RWPE2 (cell line): ENCODE data around the gene HDAC8.

Source experiments
- ATAC-seq: fragments of 200-7000 bp; cut with Tn5 transposase; 3 replicates; pipeline ENCODE4 v1.9.1; 2021; ENCODE audit warnings: low read depth
- DNase-seq: peaks from one replicate; pipeline ENCODE4 v3.0.0-alpha.2; 2020; ENCODE audit warnings: low spot score
- H3K27ac ChIP-seq: fragments of 450-650 bp; 2 replicates; pipeline ENCODE4 v1.5.1; 2017; ENCODE audit warnings: mild to moderate bottlenecking; ENCODE audit not compliant: poor library complexity, severe bottlenecking
- H3K27me3 ChIP-seq: fragments of 250-450 bp; sonication (Bioruptor Pico); 2 replicates; pipeline ENCODE4 v1.5.1; 2021; ENCODE audit warnings: mild to moderate bottlenecking, moderate library complexity; ENCODE audit not compliant: insufficient read depth, poor library complexity, severe bottlenecking
- H3K36me3 ChIP-seq: fragments of 250-450 bp; sonication (Bioruptor Pico); 2 replicates; pipeline ENCODE4 v1.5.1; 2020; ENCODE audit warnings: low read depth, mild to moderate bottlenecking, moderate library complexity
- H3K4me1 ChIP-seq: fragments of 250-450 bp; sonication (Bioruptor Pico); 2 replicates; pipeline ENCODE4 v1.5.1; 2021; ENCODE audit warnings: mild to moderate bottlenecking, moderate library complexity; ENCODE audit not compliant: insufficient read depth, poor library complexity, severe bottlenecking
- H3K4me3 ChIP-seq: fragments of 250-450 bp; sonication (Bioruptor Pico); 2 replicates; pipeline ENCODE4 v1.5.1; 2021; ENCODE audit warnings: mild to moderate bottlenecking, moderate library complexity; ENCODE audit not compliant: severe bottlenecking
- H3K9me3 ChIP-seq: fragments of 250-450 bp; sonication (Bioruptor Pico); 2 replicates; pipeline ENCODE4 v1.5.1; 2021; ENCODE audit warnings: mild to moderate bottlenecking, moderate library complexity; ENCODE audit not compliant: severe bottlenecking
- TF ChIP-seq, protein P1 (sequence below): fragments of 450-650 bp; IDR thresholded peaks from one replicate; pipeline ENCODE4 v1.5.1; 2017; ENCODE audit warnings: mild to moderate bottlenecking, moderate library complexity; ENCODE audit not compliant: poor library complexity, severe bottlenecking

The HDAC8 gene

DNA sequence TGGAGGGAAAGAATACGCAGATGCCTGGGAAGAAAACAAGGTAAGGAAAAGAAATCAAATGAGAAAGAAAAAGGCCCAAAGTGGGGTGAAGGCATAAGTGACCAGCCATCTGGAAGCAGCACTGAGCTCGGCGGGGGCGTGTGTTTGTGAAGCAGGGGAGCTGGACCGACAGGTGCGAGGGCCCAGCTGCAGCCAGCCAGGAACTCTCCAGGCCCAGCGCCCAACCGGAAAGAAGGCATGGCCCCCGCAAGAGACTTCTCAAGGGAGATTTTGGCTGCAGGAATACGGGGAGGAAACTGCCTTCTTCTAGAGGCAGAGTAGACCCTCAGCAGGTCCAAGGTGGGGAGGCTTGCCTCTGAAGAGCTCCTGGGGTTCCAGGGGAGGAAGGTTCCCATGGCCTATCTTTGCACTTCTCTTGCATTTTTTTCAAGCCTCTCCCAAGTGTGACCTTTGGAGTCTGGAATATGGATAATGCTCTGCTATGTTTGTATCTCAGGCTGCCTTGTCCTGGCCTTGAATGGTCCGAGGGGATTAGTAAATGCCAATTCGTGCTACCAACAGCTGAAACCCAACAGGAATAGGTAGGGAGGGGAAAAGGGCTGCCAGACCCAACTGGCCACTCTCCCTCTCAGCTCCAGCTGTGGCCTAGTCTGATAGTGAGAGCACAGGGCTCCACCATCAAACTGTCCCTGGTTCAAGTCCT is 256.1 kb downstream of the HDAC8 start:
- DNase-seq (no peak), ATAC-seq (no peak)
- Histone ChIP-seq H3K4me3 (no peak overlapping the region), H3K36me3 (no peaks in the 10 kb centered on the region), H3K9me3 (no peaks in the 10 kb centered on the region), H3K27me3 (no peaks in the 10 kb centered on the region), H3K4me1 (no peaks in the 10 kb centered on the region), H3K27ac (no peak overlapping the region)
- TF ChIP-seq, protein P1, sequence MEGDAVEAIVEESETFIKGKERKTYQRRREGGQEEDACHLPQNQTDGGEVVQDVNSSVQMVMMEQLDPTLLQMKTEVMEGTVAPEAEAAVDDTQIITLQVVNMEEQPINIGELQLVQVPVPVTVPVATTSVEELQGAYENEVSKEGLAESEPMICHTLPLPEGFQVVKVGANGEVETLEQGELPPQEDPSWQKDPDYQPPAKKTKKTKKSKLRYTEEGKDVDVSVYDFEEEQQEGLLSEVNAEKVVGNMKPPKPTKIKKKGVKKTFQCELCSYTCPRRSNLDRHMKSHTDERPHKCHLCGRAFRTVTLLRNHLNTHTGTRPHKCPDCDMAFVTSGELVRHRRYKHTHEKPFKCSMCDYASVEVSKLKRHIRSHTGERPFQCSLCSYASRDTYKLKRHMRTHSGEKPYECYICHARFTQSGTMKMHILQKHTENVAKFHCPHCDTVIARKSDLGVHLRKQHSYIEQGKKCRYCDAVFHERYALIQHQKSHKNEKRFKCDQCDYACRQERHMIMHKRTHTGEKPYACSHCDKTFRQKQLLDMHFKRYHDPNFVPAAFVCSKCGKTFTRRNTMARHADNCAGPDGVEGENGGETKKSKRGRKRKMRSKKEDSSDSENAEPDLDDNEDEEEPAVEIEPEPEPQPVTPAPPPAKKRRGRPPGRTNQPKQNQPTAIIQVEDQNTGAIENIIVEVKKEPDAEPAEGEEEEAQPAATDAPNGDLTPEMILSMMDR = no peak

DNA sequence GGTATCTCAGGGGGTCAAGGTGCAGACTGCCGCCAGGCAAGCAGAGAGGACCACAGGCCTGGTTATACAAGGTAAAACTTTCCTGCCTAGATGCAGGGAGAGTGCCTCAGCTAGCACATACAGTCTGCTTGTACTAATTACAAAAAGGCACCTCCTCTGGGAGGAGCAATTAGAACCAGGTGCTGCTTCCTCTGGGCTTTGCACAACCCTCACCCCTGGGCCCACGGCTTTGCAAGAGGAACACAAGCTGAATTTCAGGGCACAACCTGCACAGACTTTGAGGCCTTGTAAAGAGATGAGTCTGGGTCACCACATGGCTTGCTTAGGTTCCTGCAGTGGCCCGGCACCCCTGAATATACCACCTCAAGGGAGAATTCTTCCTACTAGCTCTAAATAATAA is 257.8 kb downstream of the HDAC8 start:
- TF ChIP-seq, protein P1 = no peak
- Histone ChIP-seq H3K36me3 (no peaks in the 10 kb centered on the region), H3K27ac (no peak overlapping the region), H3K4me1 (no peaks in the 10 kb centered on the region), H3K4me3 (no peak overlapping the region), H3K9me3 (no peaks in the 10 kb centered on the region), H3K27me3 (no peaks in the 10 kb centered on the region)
- no peak for DNase-seq
- no peak for ATAC-seq

DNA sequence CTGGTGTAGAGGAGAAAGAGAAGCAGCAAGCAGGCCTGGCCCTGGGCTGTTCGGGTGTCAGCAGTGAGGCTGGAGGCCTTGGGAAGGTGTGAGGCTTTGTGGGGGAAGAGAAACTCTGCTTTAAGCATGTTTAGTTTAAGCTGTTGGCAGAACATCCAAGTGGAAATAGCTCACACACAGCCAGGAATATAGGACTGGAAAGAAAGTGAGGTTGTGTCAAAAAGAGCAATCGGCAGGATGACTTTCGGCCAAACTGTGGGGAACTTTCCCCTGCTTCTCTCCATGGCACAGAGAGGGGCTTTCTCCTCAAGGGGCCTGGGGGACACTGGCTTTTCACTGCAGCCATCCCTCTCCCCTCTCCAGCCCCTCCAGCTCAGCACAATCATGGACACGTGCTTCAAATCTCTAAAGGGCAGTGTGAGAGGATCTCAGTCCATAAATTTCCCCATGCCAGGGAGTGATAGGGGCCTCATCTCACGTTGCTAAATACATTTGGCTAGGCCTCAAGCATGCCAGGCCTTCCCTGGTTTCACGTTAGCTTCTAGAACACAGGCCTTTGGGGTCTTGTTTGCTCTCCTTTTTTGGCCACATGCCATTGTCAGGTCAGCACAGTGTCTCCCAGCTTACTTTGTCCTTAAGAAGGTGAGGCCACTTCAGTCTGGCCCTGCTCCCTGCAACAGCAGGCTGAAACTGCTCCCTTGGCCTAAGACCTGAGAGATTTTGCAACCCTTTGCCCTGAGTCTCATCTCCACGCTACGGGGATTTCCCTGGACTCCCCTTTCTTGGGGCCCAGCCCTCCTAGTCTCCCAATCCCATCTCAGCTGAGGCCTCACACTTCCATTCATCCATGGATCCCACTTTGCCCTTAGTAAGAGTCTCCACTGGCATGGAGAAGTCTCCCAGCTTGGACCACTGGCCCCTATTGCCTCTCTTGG is 258.7 kb downstream of the HDAC8 start:
- no peaks in the 10 kb centered on the region for H3K9me3 ChIP-seq
- peaks cover 5% of the 10 kb centered on the region for H3K27me3 ChIP-seq
- ATAC-seq (no peak), DNase-seq (no peak)
- TF ChIP-seq, protein P1 = no peak
- H3K27ac ChIP-seq = no peak overlapping the region
- no peaks in the 10 kb centered on the region for H3K4me1 ChIP-seq
- H3K4me3 ChIP-seq = no peak overlapping the region
- H3K36me3 ChIP-seq = no peaks in the 10 kb centered on the region

DNA sequence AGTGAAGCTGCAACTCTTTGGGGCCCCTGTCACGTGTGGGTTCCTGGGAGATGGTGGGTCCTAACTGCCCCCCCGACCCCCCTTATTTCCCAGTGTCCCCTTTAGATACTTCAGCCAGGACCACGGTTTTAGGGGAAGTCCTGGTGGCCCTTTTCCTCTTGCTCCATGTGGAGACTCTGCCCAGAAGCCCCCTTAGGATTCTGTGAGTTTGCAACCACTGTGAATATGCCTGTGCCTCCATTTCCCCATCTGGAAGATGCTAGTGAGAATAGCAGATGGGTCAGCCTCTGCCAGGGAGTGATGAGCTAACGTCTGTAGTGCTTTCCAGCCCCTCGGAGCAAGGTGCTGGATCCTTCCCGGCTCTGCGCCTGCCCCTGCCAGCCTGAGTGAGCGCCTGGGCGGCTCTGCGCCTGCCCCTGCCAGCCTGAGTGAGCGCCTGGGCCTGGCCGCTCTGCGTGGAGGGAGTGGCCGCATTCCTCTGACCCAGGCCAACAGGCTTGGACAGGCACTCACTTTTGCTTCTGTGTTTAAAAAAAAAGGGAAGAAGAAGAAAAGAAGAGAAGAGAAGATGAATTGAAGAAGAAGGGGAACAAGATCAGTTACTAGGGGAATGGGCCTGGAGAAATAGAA is 260.2 kb downstream of the HDAC8 start:
- Histone ChIP-seq H3K4me3 (no peak overlapping the region), H3K4me1 (no peaks in the 10 kb centered on the region), H3K36me3 (no peaks in the 10 kb centered on the region), H3K9me3 (no peaks in the 10 kb centered on the region), H3K27ac (no peak overlapping the region), H3K27me3 (peaks cover 18% of the 10 kb centered on the region)
- DNase-seq (no peak), ATAC-seq (peak; percentile 76)
- TF ChIP-seq, protein P1 = no peak
